WI38 (cell line): ENCODE results near the gene POU3F1.

ENCODE experiments used
- H3K4me3 ChIP-seq: 2 replicates; pipeline ENCODE4 v1.5.1; 2011; ENCODE audit warnings: low read depth, mild to moderate bottlenecking, control low read depth, low read length
- CTCF ChIP-seq: IDR thresholded peaks from 2 replicates; pipeline ENCODE4 v1.5.1; 2012; ENCODE audit warnings: low read depth, mild to moderate bottlenecking, control low read depth, low read length

POU3F1 gene

GRCh38 chr1:38030596-38031512 lies 15.7 kb downstream of the POU3F1 start:
- TF ChIP-seq CTCF = no peak

DNA sequence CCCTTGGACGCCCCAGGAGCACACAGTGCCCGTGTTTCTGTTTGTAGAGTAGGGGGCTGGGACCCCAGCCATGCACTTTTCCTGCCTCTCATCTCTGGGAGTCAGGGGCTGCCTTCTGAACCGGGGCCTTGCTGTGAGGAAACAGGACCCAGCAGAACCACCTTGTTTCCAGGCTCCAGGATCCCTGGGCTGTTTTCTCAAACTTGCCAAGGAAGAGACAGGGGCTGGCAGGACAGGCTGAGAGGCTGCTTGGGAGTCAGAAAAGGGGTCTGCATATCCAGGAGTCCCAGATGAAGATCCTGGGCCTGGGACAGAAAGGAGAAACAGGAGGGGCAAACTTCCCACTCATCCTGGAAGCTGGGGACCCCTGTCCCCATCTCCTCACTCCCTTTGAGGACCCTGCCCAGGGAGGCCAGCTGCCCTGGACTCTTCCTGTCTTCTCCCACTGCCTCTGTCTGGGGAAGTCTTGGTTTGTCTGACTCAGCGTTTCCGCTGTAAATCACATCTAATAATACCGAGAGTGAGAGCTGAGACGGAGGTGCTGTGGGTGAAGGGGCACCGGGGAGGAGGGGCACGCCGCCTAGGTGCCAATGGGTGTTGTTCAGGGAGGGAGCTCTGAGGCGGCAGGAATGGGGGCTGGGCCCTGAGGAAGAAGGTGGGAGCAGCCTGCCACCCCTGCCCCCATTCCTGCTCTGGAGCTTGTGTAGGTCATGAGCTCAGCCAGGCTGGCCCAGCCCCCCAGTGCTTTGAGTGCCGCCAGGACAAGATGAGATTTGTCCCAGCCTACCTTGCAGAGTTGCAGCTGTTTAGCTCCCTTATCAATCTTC lies 16.7 kb downstream of the POU3F1 start:
- no peak overlapping the region for H3K4me3 ChIP-seq
- no peak for TF ChIP-seq CTCF

More at GRCh38 chr1:38030596-38031512, 15.7 kb downstream of the POU3F1 start:
- H3K4me3 ChIP-seq = no peak overlapping the region

DNA sequence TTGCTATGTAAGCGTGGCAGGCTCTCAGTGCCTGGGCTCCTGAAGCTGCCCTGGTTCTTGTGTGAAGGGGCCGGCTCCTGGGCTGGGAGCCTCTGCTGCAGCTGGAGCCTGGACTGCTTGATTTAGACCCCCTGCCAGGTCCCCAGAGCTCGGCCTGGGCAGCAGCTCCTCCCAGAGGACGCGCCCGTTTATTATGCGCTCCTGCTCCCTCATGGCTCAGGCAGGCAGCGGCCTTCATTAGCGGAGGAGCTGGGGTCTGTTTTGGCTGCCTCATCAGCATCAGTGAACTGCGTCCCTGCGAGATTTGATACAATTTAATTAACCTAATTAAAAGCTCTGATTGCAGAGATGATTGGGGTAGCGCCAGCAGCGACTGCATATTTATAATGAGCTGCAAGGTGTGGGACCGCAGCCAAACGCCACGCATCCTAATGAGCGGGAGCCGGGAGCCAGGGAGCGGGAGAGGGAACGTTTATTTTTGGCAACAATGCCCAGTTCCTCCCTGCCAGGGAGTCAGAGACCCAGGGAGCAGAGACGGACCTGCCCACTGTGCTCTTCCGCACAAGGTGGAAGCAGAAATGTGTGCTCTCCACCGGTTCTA lies 17.4 kb downstream of the POU3F1 start:
- no peak overlapping the region for H3K4me3 ChIP-seq
- TF ChIP-seq CTCF = no peak

- no peak for TF ChIP-seq CTCF
- no peak overlapping the region for H3K4me3 ChIP-seq
Observed at GRCh38 chr1:38028671-38029070, 17.9 kb downstream of the POU3F1 start.

DNA sequence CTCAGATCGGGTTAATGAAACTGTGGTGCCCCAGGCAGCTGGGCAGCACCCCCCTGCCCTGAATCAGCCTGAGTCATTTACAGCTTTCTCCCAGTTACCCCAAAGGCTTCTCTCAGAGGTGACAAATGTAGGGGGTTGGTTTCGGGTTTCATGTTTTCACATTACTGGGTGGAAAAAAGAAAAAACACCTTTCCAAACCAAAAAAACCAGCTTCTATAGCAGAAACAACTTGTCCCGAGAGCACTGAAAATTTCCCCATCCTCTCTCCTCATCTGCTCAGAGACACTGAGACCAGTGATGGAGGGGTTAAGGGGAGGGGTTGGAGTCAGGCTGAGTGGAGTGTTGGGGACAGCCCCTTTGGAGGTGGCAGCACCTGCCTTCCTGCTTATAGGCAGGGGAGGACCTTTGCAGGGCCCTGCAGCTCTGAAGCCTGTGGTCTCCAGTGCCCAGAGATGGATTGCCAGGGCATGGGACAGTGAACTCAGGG lies 18.4 kb downstream of the POU3F1 start:
- TF ChIP-seq CTCF = no peak
- H3K4me3 ChIP-seq = no peak overlapping the region

DNA sequence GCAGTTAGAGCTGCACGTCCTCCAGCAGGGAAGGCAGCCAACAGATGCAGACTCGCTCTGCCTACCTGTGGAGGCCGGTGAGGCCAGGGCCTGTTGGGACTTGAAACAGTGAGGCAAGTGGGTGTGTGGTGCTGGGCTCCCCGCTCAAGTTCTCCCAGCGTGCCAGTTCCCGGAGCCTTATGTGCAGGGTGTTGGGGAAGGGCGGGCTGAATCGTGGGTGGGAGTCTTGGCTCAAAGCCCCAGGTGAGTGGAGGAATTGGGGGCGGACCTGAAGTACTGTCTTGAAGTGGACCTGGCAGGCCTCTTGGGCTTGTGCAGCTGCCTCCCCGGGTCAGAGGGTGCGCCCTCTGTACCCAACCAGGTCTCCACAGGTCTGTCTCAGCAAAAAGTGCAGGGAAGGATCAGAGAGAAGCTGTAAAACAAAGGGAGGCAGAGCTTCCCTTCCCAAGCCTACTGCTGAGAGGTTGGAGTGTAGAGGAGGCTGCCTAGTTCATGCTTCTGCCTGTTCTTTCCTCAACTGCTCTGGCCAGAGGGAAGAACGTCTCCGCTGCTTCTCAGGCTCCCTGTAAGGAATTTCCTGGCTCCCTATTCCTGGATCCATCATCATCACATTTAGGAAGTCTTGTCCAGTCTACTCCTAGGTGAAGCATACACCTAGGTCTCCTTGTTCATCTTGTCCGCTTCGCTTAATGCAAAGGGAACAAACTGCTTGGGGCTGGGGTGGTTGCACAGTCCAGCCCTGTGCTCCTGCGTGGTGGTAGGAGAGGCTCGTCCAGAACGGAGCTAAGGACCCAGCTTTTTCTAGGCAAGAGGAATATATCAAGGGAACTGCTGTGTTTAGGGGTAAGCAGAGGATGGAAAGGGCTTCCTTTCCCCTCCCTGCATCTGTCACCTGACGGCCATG lies 19.1 kb downstream of the POU3F1 start:
- H3K4me3 ChIP-seq = no peak overlapping the region
- TF ChIP-seq CTCF = no peak
